Hypothalamus (tissue), 51 donors: ENCODE data around the gene TEX35.
A peak's percentile ranks its signal among the peaks of the same experiment; 100 is the strongest.
"Not testable (repeated sequence)": the region's sequence is repeated elsewhere in the genome, so short reads cannot be mapped to it uniquely, and the experiment has no call there.

ENCODE experiments used
- DNase-seq, 51 donors: peaks; one replicate each; lab custom pipeline; 2025; lab: John Stamatoyannopoulos, UW

Gene TEX35

DNA sequence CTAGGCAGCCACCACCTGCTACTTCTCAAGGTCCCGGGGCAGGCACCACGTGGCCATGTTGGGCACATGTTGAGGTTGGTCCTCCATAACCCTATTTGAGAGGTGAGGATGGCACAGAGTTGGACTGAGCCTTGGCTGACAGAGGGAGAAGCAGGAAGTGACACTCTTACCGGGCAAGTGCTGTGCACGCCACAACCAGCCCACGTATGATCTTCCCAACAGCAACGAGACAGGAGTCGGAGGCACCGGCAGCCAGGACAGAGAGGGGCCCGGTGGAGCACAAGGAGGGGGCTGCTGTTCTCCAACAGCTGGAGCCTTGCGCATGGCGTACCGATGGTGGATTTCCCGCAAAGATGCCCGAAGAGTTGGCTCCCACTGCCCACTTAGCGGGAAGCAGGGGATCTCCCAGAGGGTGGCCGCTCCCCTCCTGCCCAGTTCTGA is 19.6 kb upstream of the TEX35 start:
- no peak for DNase-seq

DNA sequence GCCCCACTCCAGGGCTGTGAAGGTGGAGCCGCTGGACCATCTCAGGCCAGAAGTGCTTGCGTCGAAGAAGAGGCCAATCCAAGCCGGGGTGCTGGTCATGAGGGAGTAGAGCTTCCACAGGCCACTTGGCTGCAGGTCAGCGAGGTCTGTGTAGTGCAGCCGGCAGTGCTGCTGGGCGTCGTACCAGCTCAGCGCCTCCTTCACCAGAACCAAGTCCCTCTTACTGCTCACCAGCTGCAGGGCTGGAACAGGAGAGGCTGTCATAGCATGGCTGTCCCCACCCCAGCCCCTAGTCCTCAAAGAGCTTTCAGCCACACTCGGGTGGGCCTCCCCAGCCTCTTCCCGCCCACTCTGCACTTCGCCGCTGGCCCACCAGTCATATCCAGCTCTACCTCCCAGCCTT is 18.3 kb upstream of the TEX35 start:
- no peak for DNase-seq

- no peak for DNase-seq
Measured at GRCh38 chr1:178495158-178495557, 17.8 kb upstream of the TEX35 start.

GRCh38 chr1:178495741-178496409 is 17.0 kb upstream of the TEX35 start:
- DNase-seq = no peak

DNA sequence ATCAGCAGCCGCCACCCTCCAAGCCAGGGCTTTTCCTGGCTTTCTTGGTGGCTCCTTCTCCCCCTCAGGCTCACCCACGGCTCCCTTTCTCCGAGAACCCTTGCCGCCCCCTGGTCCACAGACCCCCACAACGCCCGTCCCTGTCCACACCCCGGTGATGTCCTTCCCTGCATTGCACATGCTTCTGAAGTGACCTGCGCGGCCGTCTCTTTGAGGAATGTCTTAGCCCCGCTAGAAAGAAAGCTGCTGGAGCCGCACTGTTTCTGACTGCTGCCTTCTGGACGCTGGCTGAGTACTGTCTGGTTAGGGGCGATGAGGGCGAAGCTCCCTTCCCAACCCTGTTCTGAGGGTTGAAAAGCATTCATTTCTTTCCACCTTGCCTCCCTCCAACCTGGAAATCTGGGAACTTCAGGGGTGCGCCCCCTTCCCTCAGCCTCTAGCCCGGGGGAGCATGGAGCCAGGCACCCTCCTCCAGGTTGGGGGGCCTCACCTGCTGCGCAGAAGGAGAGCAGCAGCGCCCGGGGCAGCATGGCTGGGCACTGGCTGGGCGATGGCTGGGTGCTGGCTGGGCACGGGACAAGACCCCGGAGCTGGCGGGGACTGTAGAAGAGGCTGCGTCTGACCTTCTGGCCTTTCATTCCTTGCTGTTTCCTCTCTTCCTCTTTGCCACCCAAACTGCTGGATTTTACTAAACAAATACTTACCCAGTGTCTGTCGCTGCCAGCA is 16.3 kb upstream of the TEX35 start, which contains the start of gene CLEC20A:
Gene CLEC20A (minus strand): TSS at position 555 of the 726 bp plus-strand sequence. CDS start 25 bp downstream, at position 530.
- no peak for DNase-seq

- DNase-seq = no peak
Measured at GRCh38 chr1:178497903-178498478, 14.9 kb upstream of the TEX35 start.

GRCh38 chr1:178498896-178499675 is 13.8 kb upstream of the TEX35 start:
- no peak for DNase-seq

DNA sequence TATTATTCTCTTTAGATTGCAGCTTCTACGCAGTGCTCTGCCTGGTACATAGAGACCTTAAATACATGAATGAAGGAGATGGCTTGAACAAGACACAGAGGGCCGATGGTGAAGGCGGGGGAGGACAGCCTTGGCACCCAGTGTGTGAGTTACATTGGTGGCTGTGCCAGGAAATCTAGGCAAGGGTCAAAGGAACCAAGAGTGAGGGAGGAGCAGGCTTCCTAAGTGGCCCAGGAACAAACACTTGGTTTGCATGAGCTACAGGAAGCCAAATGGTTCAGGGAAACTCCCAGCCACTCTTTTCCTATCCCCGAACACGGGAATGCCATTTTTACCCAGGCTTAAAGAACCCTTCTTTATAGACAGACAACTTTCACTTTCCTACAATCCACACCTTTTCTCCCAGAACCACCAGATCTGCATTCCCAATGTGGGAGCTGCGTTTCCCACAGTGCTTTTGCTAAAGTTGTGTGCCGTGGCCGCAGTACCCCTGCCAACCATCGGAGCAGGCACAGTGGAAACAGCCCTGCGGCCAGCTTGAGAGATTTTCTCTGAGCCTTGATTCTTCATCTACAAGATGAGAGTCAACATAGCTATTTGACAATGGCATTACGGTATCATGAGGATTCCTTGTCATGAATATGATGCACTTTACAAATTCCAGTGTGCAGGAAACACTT is 12.7 kb upstream of the TEX35 start:
- DNase-seq = no peak

DNA sequence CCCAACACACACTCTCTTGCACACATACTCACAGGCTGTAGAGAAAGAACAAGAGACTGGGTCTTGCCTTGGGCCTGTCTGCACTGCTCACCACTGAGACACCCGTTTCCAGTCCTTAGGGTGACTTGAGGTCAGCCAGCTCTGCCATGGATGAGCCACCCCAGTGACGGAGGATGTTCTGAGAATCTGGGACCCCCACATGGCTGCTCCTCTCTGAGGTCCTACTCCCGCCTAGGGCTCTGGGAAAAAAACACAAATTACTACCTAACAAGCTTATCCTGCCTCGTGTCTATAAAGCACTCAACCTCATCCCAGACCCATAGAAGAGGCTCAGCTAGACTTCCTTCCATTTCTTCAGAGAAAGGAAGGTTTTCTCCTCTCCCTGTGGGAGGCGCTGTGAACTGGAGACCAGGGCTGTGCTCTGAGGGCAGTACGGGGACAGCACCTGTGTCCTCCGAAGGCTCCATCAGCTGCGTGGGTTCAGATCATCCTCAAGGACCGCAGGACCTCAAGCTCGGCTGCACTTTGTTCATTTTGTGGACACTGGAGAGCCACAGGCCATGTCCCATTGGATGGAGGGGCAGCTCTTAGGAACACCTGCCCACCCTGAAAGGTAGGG is 11.9 kb upstream of the TEX35 start:
- DNase-seq = no peak

DNA sequence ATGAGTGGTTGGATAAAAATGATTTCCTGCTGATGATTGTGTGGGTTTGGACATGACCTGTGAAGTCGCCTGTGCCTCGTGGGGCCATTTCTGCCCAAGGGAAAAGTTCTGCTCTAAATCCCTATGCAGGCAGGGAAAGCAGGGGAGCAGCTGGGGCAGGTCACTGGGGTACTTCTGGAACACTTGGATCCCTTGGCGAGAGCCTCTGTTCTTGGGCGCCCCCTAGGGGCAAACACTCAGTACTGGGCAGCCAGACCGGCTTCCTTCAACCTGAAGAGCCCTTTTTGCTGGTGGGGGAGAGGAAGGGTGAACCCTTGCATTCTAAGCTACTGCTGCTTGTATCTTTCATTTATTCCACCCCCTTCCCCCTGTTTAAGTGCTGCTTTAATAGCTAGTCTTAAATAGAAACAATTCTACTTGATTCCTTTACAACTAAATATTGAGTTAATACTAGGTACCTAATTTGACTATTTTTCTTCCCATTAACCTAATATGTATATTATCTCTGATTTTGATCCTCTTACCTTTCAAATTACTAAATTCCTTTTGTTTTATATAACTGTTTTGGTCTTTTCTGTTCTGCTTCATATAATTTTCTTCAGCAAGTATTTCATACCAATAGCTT is 11.1 kb upstream of the TEX35 start:
- peak in 40 of 51 donors; percentile 5 to 76 (median 40) for DNase-seq

DNA sequence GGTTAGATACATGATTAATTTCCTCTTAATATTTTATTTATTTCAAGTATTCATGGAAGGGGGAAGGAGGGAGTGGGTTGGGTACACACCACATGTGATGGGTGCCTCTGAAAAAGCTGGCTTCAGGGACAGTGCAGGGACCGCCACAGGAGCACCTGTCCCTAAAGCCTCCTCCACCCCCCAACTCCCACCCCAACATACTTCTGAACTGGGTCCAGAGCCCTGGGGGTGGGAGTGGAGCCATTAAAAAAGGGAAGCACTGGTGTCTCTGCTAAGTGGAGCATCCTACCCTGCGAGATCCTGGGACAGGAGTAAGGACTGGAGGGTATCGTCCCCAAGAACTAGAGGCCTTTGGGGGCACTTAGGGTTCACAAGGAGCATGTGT is 10.6 kb upstream of the TEX35 start:
- DNase-seq = no peak

DNA sequence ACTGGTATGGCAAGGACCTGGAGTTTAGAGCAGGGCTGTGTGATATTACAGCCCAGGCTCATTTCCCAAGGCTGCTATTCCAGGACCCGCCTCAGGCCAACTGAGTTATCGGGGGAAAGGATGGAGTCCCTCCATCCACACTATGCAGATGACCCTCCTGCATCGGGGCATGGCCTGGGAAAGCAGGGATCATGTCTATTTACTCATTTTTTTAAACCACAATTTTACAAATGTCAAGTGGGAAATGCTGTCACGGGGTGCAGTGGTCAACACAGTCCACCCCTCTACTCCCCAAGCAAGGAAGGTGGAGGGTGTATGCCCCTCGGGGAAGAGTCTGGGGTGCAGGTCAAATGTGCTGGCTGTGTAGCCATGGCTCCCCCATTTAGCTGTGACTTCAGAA is 10.1 kb upstream of the TEX35 start:
- DNase-seq = no peak

DNA sequence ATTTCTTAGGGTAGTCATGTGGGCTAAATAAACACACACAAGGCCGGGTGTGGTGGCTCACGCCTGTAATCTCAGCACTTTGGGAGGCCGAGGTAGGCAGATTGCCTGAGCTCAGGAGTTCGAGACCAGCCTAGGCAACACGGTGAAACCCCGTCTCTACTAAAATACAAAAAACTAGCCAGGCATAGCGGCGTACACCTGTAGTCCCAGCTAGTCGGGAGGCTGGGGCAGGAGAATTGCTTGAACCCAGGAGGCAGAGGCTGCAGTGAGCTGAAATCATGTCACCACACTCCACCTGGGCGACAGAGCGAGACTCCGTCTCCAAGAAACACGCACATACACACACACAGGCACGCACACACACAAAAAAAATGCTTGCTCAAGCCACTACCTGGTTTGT is 9.6 kb upstream of the TEX35 start:
- DNase-seq = not testable (repeated sequence)

DNA sequence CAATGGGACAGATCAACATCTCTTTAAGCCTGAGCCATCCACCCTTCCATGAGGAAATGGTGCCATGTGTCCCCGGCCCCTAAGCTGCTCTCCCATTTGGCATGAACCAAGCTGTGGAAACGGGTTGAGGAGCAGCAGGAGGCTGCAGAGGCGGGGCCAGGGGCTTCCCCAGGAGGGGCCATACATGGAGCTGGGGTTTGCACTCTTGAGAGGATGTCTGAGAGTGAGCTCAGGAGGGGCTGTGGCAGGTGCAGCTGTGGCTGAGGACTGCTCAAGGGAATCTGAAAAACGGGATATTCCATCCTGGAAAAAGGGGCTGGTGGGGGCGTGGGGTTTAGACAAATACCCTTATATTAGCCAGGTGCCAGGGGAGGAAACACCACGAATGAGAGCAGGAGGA is 9.1 kb upstream of the TEX35 start:
- no peak for DNase-seq

DNA sequence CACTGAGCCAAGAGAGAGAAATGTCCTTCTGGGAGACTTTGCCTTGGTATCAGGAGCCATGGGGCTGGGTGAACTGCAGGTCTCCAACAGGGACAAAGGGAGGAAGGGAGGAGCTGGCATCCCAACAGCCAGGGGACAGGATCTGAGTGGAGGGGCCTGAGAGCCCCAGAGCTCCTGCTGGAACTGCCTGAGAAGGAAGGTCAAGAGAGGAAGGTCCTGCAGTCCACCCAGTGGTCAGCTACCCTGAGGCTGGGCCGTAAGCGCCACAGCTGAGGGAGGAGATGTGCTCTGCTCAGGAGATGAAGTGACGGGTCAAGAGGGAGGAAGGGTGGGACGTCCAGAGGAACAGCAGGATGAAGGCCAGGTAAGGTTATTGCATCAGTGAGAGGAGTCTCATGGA is 8.6 kb upstream of the TEX35 start:
- DNase-seq = no peak

GRCh38 chr1:178506177-178506576 is 6.7 kb upstream of the TEX35 start:
- DNase-seq = no peak

- DNase-seq = no peak
Measured at GRCh38 chr1:178506669-178507068, 6.2 kb upstream of the TEX35 start.

- no peak for DNase-seq
Measured at GRCh38 chr1:178509414-178510007, 3.4 kb upstream of the TEX35 start.

GRCh38 chr1:178510155-178510554 is 2.8 kb upstream of the TEX35 start:
- no peak for DNase-seq
